HL-60 (cell line): ENCODE results near the gene NOTUM.
A peak's percentile ranks its signal among the peaks of the same experiment; 100 is the strongest.

Source experiments
- DNase-seq, 2 experiments: peaks; one replicate each; pipeline ENCODE4 v3.0.0-alpha.2; 2010 to 2020; ENCODE audit warnings: low read depth in 1 of 2, low spot score in 1 of 2
- H3K27ac ChIP-seq: fragments of 250-450 bp; sonication (Bioruptor Pico); replicated peaks from 2 replicates; pipeline ENCODE4 v1.5.1; 2020; ENCODE audit warnings: mild to moderate bottlenecking, moderate library complexity
- H3K27me3 ChIP-seq: fragments of 250-450 bp; sonication (Bioruptor Pico); 2 replicates; pipeline ENCODE4 v1.5.1; 2021; ENCODE audit warnings: mild to moderate bottlenecking, moderate library complexity; ENCODE audit not compliant: insufficient read depth, poor library complexity, severe bottlenecking
- H3K4me3 ChIP-seq: replicated peaks from 2 replicates; pipeline ENCODE4 v1.5.1; 2011; ENCODE audit warnings: mild to moderate bottlenecking, control low read depth, low read length; ENCODE audit not compliant: insufficient read depth
- GABPA ChIP-seq: IDR thresholded peaks from 2 replicates; pipeline ENCODE4 v1.6.1; 2012; ENCODE audit warnings: low read depth
- POLR2AphosphoS5 ChIP-seq: IDR thresholded peaks from 2 replicates; pipeline ENCODE4 v1.6.1; 2012; ENCODE audit warnings: low read depth
- SPI1 ChIP-seq: IDR thresholded peaks from 2 replicates; pipeline ENCODE4 v1.6.1; 2012; ENCODE audit warnings: low read depth, mild to moderate bottlenecking, borderline replicate concordance
- TF ChIP-seq, protein P1 (sequence below): IDR thresholded peaks from 2 replicates; pipeline ENCODE4 v1.6.1; 2012; ENCODE audit warnings: low read depth; ENCODE audit not compliant: insufficient replicate concordance
- TF ChIP-seq, protein P2 (sequence below): IDR thresholded peaks from one replicate; pipeline ENCODE4 v1.5.1; 2011; ENCODE audit warnings: low read length, control low read depth, inconsistent platforms; ENCODE audit not compliant: insufficient read depth

Gene NOTUM

DNA sequence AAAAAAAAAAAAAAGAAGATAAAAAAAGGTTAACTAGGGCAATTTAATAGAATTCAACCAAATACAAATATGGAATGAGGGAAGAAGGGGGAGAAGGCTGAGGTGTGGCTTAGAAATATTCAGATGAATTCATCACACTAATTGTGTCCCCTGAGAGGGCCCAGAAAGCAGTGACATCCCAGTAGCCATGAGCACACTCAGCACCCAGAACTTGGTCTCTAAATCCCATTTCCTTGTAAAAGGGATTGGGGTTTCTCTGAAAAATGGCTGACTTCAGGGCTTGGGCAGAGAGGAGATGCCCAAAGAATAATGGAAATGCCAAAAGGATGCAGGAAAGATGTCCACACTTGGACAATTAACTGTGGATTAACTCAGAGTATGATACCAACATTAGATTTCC, 12.4 kb upstream of the NOTUM start:
- no peak for DNase-seq
- TF ChIP-seq GABPA, result no peak
- TF ChIP-seq, protein P1, sequence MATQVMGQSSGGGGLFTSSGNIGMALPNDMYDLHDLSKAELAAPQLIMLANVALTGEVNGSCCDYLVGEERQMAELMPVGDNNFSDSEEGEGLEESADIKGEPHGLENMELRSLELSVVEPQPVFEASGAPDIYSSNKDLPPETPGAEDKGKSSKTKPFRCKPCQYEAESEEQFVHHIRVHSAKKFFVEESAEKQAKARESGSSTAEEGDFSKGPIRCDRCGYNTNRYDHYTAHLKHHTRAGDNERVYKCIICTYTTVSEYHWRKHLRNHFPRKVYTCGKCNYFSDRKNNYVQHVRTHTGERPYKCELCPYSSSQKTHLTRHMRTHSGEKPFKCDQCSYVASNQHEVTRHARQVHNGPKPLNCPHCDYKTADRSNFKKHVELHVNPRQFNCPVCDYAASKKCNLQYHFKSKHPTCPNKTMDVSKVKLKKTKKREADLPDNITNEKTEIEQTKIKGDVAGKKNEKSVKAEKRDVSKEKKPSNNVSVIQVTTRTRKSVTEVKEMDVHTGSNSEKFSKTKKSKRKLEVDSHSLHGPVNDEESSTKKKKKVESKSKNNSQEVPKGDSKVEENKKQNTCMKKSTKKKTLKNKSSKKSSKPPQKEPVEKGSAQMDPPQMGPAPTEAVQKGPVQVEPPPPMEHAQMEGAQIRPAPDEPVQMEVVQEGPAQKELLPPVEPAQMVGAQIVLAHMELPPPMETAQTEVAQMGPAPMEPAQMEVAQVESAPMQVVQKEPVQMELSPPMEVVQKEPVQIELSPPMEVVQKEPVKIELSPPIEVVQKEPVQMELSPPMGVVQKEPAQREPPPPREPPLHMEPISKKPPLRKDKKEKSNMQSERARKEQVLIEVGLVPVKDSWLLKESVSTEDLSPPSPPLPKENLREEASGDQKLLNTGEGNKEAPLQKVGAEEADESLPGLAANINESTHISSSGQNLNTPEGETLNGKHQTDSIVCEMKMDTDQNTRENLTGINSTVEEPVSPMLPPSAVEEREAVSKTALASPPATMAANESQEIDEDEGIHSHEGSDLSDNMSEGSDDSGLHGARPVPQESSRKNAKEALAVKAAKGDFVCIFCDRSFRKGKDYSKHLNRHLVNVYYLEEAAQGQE, result no peak
- TF ChIP-seq, protein P2, sequence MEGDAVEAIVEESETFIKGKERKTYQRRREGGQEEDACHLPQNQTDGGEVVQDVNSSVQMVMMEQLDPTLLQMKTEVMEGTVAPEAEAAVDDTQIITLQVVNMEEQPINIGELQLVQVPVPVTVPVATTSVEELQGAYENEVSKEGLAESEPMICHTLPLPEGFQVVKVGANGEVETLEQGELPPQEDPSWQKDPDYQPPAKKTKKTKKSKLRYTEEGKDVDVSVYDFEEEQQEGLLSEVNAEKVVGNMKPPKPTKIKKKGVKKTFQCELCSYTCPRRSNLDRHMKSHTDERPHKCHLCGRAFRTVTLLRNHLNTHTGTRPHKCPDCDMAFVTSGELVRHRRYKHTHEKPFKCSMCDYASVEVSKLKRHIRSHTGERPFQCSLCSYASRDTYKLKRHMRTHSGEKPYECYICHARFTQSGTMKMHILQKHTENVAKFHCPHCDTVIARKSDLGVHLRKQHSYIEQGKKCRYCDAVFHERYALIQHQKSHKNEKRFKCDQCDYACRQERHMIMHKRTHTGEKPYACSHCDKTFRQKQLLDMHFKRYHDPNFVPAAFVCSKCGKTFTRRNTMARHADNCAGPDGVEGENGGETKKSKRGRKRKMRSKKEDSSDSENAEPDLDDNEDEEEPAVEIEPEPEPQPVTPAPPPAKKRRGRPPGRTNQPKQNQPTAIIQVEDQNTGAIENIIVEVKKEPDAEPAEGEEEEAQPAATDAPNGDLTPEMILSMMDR, result no peak
- no peak for TF ChIP-seq POLR2AphosphoS5
- no peak for TF ChIP-seq SPI1
- H3K27ac ChIP-seq, result no peak overlapping the region
- no peaks in the 10 kb centered on the region for H3K27me3 ChIP-seq
- no peak overlapping the region for H3K4me3 ChIP-seq

DNA sequence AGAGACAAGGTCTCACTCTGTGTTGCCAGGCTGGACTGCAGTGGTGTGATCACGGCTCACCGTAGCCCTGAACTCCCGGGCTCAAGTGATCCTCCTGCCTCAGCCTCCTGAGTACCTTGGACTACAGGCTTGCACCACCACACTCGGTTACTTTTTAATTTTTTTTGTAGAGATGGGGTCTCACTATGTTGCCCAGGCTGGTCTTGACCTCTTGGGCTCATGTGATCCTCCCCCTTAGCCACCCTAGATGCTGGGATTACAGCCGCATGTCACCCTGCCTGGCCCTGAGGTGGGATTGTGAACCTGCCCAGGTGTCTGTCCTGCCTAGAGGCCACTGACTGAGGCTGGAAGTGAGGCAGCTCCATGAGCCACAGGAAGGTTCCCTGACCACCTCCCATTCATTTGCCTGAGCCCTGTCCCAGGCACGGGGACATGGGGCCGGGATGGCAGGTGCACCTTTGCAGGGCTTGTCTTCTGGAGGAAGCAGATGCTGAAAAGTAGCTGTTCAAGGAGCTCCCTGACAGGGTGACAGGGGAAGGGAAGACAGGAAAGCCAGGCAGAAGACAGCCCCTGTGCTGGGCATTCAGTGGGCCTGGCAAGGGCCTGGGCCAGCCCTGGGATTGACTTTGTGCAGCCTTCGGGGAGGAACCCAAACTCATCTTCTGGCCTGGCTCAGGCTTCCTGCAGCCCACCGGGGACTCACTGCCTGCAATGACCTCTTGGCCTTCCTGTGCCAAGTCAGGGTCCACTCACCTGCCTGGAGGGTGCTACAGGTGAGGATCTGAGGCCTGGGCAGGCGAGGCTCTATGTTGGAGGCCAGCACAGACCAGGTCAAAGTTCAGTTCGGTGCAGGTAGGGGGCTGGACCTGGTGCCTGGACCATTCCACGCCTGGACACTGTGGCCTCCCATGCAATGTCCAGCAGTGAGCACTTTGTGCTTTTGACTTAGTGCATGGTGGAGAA, 8.1 kb upstream of the NOTUM start:
- Histone ChIP-seq H3K4me3 (no peak overlapping the region), H3K27me3 (no peaks in the 10 kb centered on the region), H3K27ac (no peak overlapping the region)
- TF ChIP-seq GABPA (no peak), SPI1 (no peak), POLR2AphosphoS5 (no peak)
- TF ChIP-seq, protein P1, result no peak
- TF ChIP-seq, protein P2, result no peak
- no peak for DNase-seq

DNA sequence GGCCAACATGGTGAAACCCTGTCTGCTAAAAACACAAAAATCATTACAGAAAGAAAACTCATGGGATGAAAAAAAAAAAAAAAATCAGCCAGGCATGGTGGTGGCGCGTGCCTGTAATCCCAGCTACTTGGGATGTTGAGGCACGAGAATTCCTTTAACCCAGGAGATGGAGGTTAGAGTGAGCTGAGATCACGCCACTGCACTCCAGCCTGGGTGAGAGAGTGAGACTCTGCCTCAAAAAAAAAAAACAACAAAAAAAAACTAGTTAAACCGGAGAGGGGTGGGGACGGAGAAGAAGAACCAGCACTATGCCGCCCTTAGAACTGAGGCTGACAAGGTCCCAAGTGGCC, 7.4 kb upstream of the NOTUM start:
- Histone ChIP-seq H3K27ac (peak overlapping the region; percentile 69; the same call in 1 of the 2 replicates), H3K4me3 (no peak overlapping the region), H3K27me3 (no peaks in the 10 kb centered on the region)
- DNase-seq, result no peak
- TF ChIP-seq POLR2AphosphoS5, result no peak
- no peak for TF ChIP-seq SPI1
- TF ChIP-seq GABPA, result no peak
- TF ChIP-seq, protein P1, result no peak
- TF ChIP-seq, protein P2, result no peak
